HG03354 (cell line): ENCODE measurements around the gene DHX40.

ENCODE experiments used
- ATAC-seq: cut with Tn5 transposase; IDR thresholded peaks from one replicate; pipeline ENCODE4 v1.9.1; 2021; ENCODE audit warnings: mild to moderate bottlenecking; ENCODE audit not compliant: unreplicated experiment, poor library complexity, severe bottlenecking

Gene DHX40

GRCh38 chr17:59623151-59623550 is 57.7 kb downstream of the DHX40 start:
- ATAC-seq, result no peak

DNA sequence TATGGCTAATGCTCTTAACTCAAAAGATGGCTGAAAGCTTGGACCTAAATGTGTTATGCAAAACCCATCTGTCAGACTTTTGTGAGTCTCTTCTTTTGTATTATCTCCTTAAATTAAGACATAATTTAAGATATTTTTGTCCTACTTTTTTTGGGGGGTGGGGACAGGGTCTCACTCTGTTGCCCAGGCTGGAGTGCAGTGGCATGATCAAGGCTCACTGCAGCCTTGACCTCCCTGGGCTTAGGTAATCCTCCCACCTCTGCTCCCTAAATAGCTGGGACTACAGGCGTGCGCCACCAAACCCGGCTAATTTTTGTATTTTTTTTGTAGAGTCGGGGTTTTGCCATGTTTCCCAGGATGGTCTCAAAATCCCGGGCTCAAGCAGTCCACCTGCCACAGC is 61.3 kb downstream of the DHX40 start:
- ATAC-seq, result no peak

- no peak for ATAC-seq
Observed at GRCh38 chr17:59627274-59627673, 61.9 kb downstream of the DHX40 start.

DNA sequence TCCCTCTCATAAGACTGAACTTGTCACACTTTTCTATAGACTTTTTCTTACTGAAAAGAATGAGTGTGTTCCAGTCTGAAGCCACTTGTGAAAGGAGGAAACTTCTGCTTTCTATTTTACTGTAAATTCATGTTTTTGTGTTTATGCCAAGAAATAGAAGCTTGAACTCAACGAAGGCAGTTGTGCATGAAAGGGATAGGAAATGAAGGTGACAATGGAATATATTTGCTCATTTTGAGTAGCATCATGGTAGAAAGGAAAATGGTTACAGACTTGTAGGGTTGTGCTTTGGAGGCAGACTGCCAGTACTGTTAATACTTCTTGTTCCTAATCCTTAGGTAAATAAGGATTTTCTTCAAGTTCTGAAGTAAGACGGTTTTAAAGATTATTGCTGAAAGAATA is 62.4 kb downstream of the DHX40 start:
- no peak for ATAC-seq

GRCh38 chr17:59629174-59629573 is 63.8 kb downstream of the DHX40 start:
- ATAC-seq, result no peak

DNA sequence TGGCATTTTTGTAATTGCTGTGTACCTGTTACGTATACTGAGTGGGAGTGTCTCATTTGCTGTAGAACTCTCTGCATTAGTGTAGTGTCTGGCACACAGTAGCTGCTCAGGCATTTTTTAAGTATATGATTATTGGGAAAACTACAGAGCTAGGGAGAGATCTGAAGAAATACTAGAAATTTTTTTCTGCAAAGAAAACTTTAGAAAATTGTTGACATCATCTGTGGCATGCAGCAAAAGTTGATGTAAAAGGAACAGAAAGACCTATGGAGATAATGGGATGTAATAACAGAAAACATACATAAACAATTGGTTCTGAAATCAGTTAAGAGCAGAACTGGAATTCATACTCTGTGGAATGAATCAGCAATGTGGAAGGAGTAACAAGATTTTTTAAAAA is 65.9 kb downstream of the DHX40 start:
- no peak for ATAC-seq

GRCh38 chr17:59632398-59632797 is 67.0 kb downstream of the DHX40 start:
- ATAC-seq, result no peak

GRCh38 chr17:59633658-59634359 is 68.4 kb downstream of the DHX40 start:
- ATAC-seq, result no peak

GRCh38 chr17:59634632-59635541 is 69.5 kb downstream of the DHX40 start:
- peak; percentile 72 for ATAC-seq

DNA sequence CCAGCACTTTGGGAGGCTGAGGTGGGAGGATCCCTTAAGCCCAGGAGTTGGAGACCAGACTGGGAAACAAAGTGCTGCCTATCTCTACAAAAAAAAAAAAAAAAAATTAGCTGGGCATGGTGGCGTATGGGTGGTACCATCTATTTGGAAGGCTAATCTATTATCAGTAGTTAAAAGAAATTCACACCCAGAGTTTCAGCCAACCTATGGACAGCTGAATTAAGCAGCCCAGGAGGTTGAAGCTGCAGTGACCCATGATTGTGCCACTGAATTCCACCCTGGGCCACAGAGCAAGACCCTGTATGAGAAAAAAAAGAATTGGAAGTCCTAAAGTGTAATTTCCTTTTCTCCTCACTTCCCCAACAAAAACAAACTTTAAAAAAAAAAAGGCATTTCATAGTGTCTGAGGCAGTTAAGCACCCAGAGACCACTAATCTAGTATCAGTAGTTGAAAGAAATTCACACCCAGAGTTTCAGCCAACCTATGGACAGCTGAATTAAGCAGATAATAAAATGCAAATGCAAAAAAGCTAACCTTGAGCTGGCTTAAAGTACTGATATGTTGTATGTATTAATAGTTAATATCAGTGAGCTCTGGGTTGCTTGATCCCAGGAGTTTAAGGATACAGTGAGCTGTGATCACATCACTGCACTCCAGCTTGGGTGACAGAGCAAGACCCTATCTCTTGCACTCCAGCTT is 72.4 kb downstream of the DHX40 start:
- no peak for ATAC-seq

GRCh38 chr17:59638553-59638952 is 73.1 kb downstream of the DHX40 start:
- ATAC-seq, result no peak

- peak; percentile 86 for ATAC-seq
Observed at GRCh38 chr17:59641799-59642484, 76.5 kb downstream of the DHX40 start.

DNA sequence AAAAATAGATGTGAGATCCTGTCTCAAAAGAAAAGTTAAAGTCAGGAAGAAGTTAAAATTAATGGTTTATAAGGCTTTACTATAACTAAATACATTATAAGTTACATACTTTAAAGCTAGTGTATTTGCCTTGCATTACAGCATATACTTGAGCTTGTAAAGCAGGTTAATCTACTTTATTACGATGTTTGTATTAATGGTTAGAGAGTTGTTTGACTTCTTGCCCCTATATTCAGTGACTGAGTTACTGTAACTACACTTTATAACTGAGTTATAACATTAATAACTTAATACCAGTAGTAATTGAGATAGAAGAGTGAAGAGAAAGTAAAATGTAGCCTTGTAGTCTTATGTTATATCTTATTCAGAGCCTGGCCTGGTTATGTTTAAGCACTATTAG is 77.2 kb downstream of the DHX40 start:
- ATAC-seq, result no peak

DNA sequence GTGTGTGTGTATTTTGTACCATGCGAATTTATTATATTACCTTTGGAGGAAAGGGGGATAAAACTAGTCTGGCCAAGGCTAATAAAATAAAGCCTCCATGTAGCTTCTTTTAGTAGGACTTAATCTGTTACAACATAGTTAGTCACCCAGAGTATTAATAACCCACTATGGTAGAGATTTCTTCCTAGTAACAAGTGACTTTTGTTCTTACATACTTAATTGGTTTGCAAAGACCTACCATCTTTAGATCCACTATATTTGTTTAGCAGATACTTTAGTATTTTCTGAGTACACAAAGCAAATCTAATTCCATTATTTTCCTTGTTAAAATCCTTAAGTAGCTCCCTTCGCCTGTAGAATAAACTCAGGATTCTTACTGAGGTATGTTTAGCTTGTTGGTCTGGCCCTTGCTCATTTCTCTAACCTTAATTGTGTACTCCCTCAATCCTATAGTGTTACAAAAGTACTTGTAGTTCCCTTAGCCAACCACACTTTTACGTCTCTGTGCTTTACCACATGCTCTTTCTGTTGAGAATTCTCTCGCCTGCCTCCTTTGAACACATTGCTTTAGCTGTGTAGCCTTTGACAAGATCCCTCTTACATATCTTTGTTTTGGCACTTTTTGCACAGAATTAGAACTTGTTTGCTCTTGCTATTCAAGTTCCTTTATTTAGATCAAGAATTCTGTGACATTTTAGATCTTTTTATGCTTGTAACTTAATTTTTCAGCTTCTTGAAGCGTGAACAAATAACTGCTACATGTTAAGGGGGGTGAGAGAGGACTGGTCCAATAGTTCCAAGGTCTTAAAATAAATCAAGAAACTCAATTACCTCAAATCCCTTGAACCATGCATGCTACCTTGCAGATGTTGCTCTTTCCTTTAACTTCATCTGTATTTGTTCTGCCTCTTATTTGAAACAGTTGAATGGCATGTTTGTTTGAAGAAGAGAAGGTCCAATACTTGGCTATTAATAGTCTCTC is 78.0 kb downstream of the DHX40 start:
- no peak for ATAC-seq

- no peak for ATAC-seq
Observed at GRCh38 chr17:59647288-59647687, 81.9 kb downstream of the DHX40 start.

- ATAC-seq, result no peak
Observed at GRCh38 chr17:59649886-59650285, 84.5 kb downstream of the DHX40 start.

GRCh38 chr17:59650642-59651041 is 85.2 kb downstream of the DHX40 start:
- ATAC-seq, result no peak

- no peak for ATAC-seq
Observed at GRCh38 chr17:59651346-59651745, 85.9 kb downstream of the DHX40 start.

DNA sequence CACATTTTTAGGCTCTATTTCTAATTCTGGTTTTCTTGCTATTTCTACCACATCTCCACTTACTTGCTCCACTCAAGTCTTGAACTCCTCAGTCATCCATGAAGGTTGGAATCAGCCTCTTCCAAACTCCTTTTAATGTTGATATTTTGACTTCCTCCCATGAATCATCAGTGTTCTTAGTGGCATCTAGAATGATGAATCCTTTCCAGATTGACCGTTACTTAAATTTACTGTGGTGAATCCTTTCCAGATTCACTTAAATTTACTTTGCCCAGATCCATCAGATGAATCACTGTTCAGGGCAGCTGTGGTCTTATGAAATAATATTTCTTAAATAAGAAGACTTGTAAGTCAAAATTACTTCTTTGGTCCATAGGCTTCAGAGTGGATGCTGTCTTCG is 86.7 kb downstream of the DHX40 start:
- no peak for ATAC-seq
